CD4-positive, alpha-beta T cell (primary cell): Measurements from ENCODE around the gene RFC5. TPM values are rescaled to one million over a fixed set of nuclear protein-coding genes. Genes with fewer than 3 reads are reported as not detected.
A peak's percentile ranks its signal among the peaks of the same experiment; 100 is the strongest.

Experiments used
- ATAC-seq: fragments of 200-7000 bp; cut with Tn5 transposase; one replicate; pipeline ENCODE4 v1.10.0; 2022; ENCODE audit warnings: mild to moderate bottlenecking; ENCODE audit not compliant: poor library complexity
- CTCF ChIA-PET: fragments of 350-600 bp; sonication (Branson Sonifier 250); formaldehyde crosslinking; loops from one replicate; lab custom pipeline; 2021; ENCODE audit warnings: antibody characterized with exemption, inconsistent platforms; lab: Charles Lee
- POLR2A ChIA-PET: fragments of 350-600 bp; sonication (Branson Sonifier 250); formaldehyde crosslinking; loops from one replicate; lab custom pipeline; 2021; ENCODE audit warnings: antibody characterized with exemption, inconsistent platforms; lab: Charles Lee
- DNase-seq, 14 experiments: peaks; one replicate each; pipeline ENCODE4 v3.0.0-alpha.2; 2013 to 2020; ENCODE audit warnings: mixed read lengths in 2 of 14
- H3K27ac ChIP-seq, 2 donors: one replicate each; pipeline versions ENCODE4 v1.5.1 to v1.7.0; 2013; ENCODE audit warnings: low read length in 2 of 2, low read depth in 1 of 2, mild to moderate bottlenecking in 1 of 2
- H3K27me3 ChIP-seq, 2 experiments: 1 replicate in 1 of 2; 2 replicates in 1 of 2; pipeline versions ENCODE4 v1.6.1 to v1.7.0; 2013; ENCODE audit warnings: low read length in 2 of 2, control low read depth in 1 of 2, mild to moderate bottlenecking in 1 of 2, moderate library complexity in 1 of 2; ENCODE audit not compliant: insufficient read depth in 2 of 2, control insufficient read depth in 1 of 2
- H3K36me3 ChIP-seq: one replicate; pipeline ENCODE4 v1.6.1; 2013; ENCODE audit warnings: low read length, control low read depth; ENCODE audit not compliant: insufficient read depth
- H3K4me1 ChIP-seq: one replicate; pipeline ENCODE4 v1.6.1; 2013; ENCODE audit warnings: low read length, control low read depth; ENCODE audit not compliant: insufficient read depth
- H3K4me3 ChIP-seq: one replicate; pipeline ENCODE4 v1.5.1; 2013; ENCODE audit warnings: mild to moderate bottlenecking, low read length, moderate library complexity
- H3K9me3 ChIP-seq, 2 experiments: 1 replicate in 1 of 2; 2 replicates in 1 of 2; pipeline versions ENCODE4 v1.6.1 to v1.7.0; 2013; ENCODE audit warnings: low read length in 2 of 2, mild to moderate bottlenecking in 2 of 2, control low read depth in 1 of 2, moderate library complexity in 1 of 2; ENCODE audit not compliant: control insufficient read depth in 1 of 2, insufficient read depth in 1 of 2
- H3K27ac Mint-ChIP-seq: one replicate; pipeline ENCODE4 v1.8.0; 2020; ENCODE audit warnings: mixed read lengths
- H3K27me3 Mint-ChIP-seq: one replicate; pipeline ENCODE4 v1.8.0; 2021; ENCODE audit warnings: mixed read lengths
- H3K36me3 Mint-ChIP-seq: one replicate; pipeline ENCODE4 v1.8.0; 2021; ENCODE audit warnings: low read depth, mixed read lengths
- H3K4me1 Mint-ChIP-seq: one replicate; pipeline ENCODE4 v1.8.0; 2021; ENCODE audit warnings: low read depth, mixed read lengths
- H3K4me3 Mint-ChIP-seq: one replicate; pipeline ENCODE4 v1.8.0; 2020; ENCODE audit warnings: mild to moderate bottlenecking, mixed read lengths
- H3K9me3 Mint-ChIP-seq: one replicate; pipeline ENCODE4 v1.8.0; 2020; ENCODE audit warnings: mixed read lengths
- CTCF ChIP-seq: fragments of 200-600 bp; IDR thresholded peaks from one replicate; pipeline ENCODE4 v1.8.0; 2022; ENCODE audit warnings: antibody characterized with exemption, mild to moderate bottlenecking
- intact Hi-C, 2 experiments: fragments of 100-400 bp; cut with DNase I in 1 of 2; cut with micrococcal nuclease in 1 of 2; formaldehyde crosslinking; loops; one replicate each; pipeline versions ENCODE4 v1.15.1 to v1.9.0; 2023 to 2025; cut with DNase I, micrococcal nuclease
- total RNA-seq, 174 experiments: library from RNA in 2 of 174; stranded (reverse) in 2 of 174; gene quantifications; one replicate each; pipeline ENCODE4 v1.2.3 and lab custom pipeline; 2021 to 2026

Gene RFC5
- total RNA-seq, 2 experiments from 2014 or later, result 8.7 to 9.1 TPM

GRCh38 chr12:118061011-118061872, 44.7 kb downstream of the RFC5 start, which contains the start of gene WSB2:
Gene WSB2, minus strand, starts transcription at chr12:118061179. Its CDS starts 131 bp downstream, at chr12:118061048.
- H3K27me3 Mint-ChIP-seq, result peaks cover 4% of the 10 kb centered on the region
- Histone ChIP-seq H3K27me3 (no peaks in the 10 kb centered on the region), H3K27ac (peak within 1 kb of the TSS; percentile 61 to 85), H3K9me3 (no peaks in the 10 kb centered on the region), H3K4me3 (peak within 1 kb of the TSS; percentile 84), H3K4me1 (peaks cover 30% of the 10 kb centered on the region), H3K36me3 (no peaks in the 10 kb centered on the region)
- H3K9me3 Mint-ChIP-seq, result no peaks in the 10 kb centered on the region
- peaks cover 24% of the 10 kb centered on the region for H3K36me3 Mint-ChIP-seq
- H3K27ac Mint-ChIP-seq, result peak within 1 kb of the TSS; percentile 90
- POLR2A ChIA-PET, result interaction anchor here (0.9 to 2.6 kb wide), 6 partner anchors 13 to 312 kb away, joined by 3 to 28 read pairs (median 4); partner anchors contain the start of genes PEBP1, RFC5 and TAOK3
- peaks cover 51% of the 10 kb centered on the region for H3K4me1 Mint-ChIP-seq
- no peak for TF ChIP-seq CTCF
- peak; percentile 16 to 70 (median 42) for DNase-seq
- CTCF ChIA-PET, result interaction anchor here (0.7 to 1.7 kb wide), 2 partner anchors 96 to 315 kb away, joined by 3 to 7 read pairs; partner anchors contain the start of gene SUDS3
- peak within 1 kb of the TSS; percentile 99 for H3K4me3 Mint-ChIP-seq
- peak; percentile 41 for ATAC-seq
- intact Hi-C loops, result loop anchor here in 1 of 2 experiments (5.0 kb wide), 2 partner anchors 76 to 316 kb away; partner anchors contain the start of genes PEBP1 and SUDS3

GRCh38 chr12:118061873-118062843, 45.7 kb downstream of the RFC5 start:
- no peaks in the 10 kb centered on the region for H3K9me3 ChIP-seq
- Mint-ChIP-seq H3K4me3 (peak overlapping the region; percentile 99), H3K9me3 (no peaks in the 10 kb centered on the region), H3K36me3 (peaks cover 24% of the 10 kb centered on the region), H3K27ac (peak overlapping the region; percentile 87), H3K4me1 (peaks cover 49% of the 10 kb centered on the region), H3K27me3 (peaks cover 4% of the 10 kb centered on the region)
- DNase-seq, result peak in 6 of 14 experiments; percentile 2 to 38 (median 24)
- peaks cover 30% of the 10 kb centered on the region for H3K4me1 ChIP-seq
- peak overlapping the region; percentile 84 for H3K4me3 ChIP-seq
- ChIA-PET CTCF (interaction anchor here (0.7 to 1.7 kb wide), 2 partner anchors 95 to 314 kb away, joined by 3 to 7 read pairs; partner anchors contain the start of gene SUDS3), POLR2A (interaction anchor here (0.7 to 2.6 kb wide), 4 partner anchors 14 to 311 kb away, joined by 3 to 28 read pairs (median 7); partner anchors contain the start of genes PEBP1 and TAOK3)
- intact Hi-C loops, result loop anchor here in 1 of 2 experiments (5.0 kb wide), 2 partner anchors 75 to 315 kb away; partner anchors contain the start of genes PEBP1 and SUDS3
- H3K36me3 ChIP-seq, result no peaks in the 10 kb centered on the region
- TF ChIP-seq CTCF, result no peak
- no peak for ATAC-seq
- H3K27me3 ChIP-seq, result no peaks in the 10 kb centered on the region
- peak overlapping the region; percentile 43 to 74 for H3K27ac ChIP-seq
